Psoas muscle (tissue), 8 donors: ENCODE results near the gene AGBL2. TPM values are rescaled to one million over a fixed set of nuclear protein-coding genes. Genes with fewer than 3 reads are reported as not detected.
A peak's percentile ranks its signal among the peaks of the same experiment; 100 is the strongest.

Source experiments
- ATAC-seq, 4 donors: fragments of 200-7000 bp; cut with Tn5 transposase; one replicate each; pipeline ENCODE4 v1.9.1; 2020; ENCODE audit warnings: moderate library complexity in 3 of 4, mild to moderate bottlenecking in 2 of 4
- DNase-seq, 2 donors: peaks; one replicate each; pipeline ENCODE4 v3.0.0-alpha.2; 2020
- H3K27ac ChIP-seq: fragments of 200-600 bp; one replicate; pipeline ENCODE4 v1.8.0; 2022
- H3K27me3 ChIP-seq, 3 donors: fragments of 200-600 bp in 1 of 3; one replicate each; pipeline versions ENCODE4 v1.6.1 to v1.8.0; 2013 to 2022; ENCODE audit warnings: low read length in 2 of 3, mild to moderate bottlenecking in 2 of 3, moderate library complexity in 1 of 3; ENCODE audit not compliant: insufficient read depth in 3 of 3
- H3K36me3 ChIP-seq, 2 donors: fragments of 200-600 bp in 1 of 2; one replicate each; pipeline versions ENCODE4 v1.6.1 to v1.8.0; 2013 to 2022; ENCODE audit warnings: low read depth in 1 of 2, mild to moderate bottlenecking in 1 of 2, moderate library complexity in 1 of 2; ENCODE audit not compliant: insufficient read depth in 1 of 2
- H3K4me1 ChIP-seq: fragments of 200-600 bp; one replicate; pipeline ENCODE4 v1.8.0; 2022
- H3K4me3 ChIP-seq: fragments of 200-600 bp; one replicate; pipeline ENCODE4 v1.8.0; 2022; ENCODE audit warnings: mild to moderate bottlenecking
- H3K9me3 ChIP-seq: fragments of 200-600 bp; one replicate; pipeline ENCODE4 v1.8.0; 2022
- CTCF ChIP-seq: fragments of 200-600 bp; IDR thresholded peaks from one replicate; pipeline ENCODE4 v1.8.0; 2022; ENCODE audit warnings: antibody characterized with exemption
- WGBS, 3 donors: extraction: QIAGEN DNeasy Blood & Tissue Kit; methylation state at CpG; one replicate each; pipeline versions ENCODE4 v1.1.6 to v1.1.7; 2013; 5-methylcytosine and 5-hydroxymethylcytosine counted together
- intact Hi-C, 2 donors: fragments of 100-400 bp; cut with DNase I; formaldehyde crosslinking; loops; one replicate each; pipeline versions ENCODE4 v1.11.0 to v1.14.2; 2022
- polyA plus RNA-seq, 3 donors: library from polyadenylated mRNA; stranded (reverse); fragments of 200-250 nt; gene quantifications; one replicate each; pipeline ENCODE4 v1.2.3, GENCODE V29; 2013
- total RNA-seq, 4 donors: library from RNA; stranded (reverse); fragmentation: NEBNext Ultra II Directional in 2 of 4; extraction: Animal tissue kit (Norgen Biotek cat#: 25700) in 2 of 4; gene quantifications; one replicate each; pipeline versions ENCODE4 v1.2.1 to v1.2.4, GENCODE V29; 2021 to 2023
- donor health status: healthy with polysubstance abuse.
- donor health status: DM: no; HTN: no; CAD: no; lungs with moderate emphysema.
- donor health status: Bipolar disorder and iron deficiency.
- donor health status: healthy.
- donor health status: DM: yes; HTN: yes; CAD: no.
- donor health status: DM: no; HTN: no; CAD: no.
- donor health status: DM: no; HTN: no; CAD: no.
- donor health status: DM: yes; HTN: yes; CAD: no.

The AGBL2 gene
- total and polyA plus RNA-seq, 7 donors, result 0.04 to 0.76 (median 0.15) TPM; not detected in 2

- DNase-seq (no peak), ATAC-seq (no peak)
- H3K9me3 ChIP-seq, result no peaks in the 10 kb centered on the region
- H3K27ac ChIP-seq, result no peak overlapping the region
- intact Hi-C loops, result loop anchor here (5.0 kb wide), 4 partner anchors 65 to 105 kb away; no protein-coding TSS in a partner anchor
- no peak for TF ChIP-seq CTCF
- 82% methylated on average over 10 of the region's 10 CpGs for WGBS, 3 donors
- no peaks in the 10 kb centered on the region for H3K4me1 ChIP-seq
- no peak overlapping the region for H3K4me3 ChIP-seq
- peaks cover 5 to 99% of the 10 kb centered on the region in 2 donors for H3K36me3 ChIP-seq
- no peaks in the 10 kb centered on the region for H3K27me3 ChIP-seq
Measured at GRCh38 chr11:47732271-47732670, 17.1 kb upstream of the AGBL2 start.

- TF ChIP-seq CTCF, result no peak
- H3K27ac ChIP-seq, result no peak overlapping the region
- no peaks in the 10 kb centered on the region for H3K27me3 ChIP-seq
- no peaks in the 10 kb centered on the region for H3K4me1 ChIP-seq
- H3K9me3 ChIP-seq, result no peaks in the 10 kb centered on the region
- intact Hi-C loops, result loop anchor here (5.0 kb wide), 4 partner anchors 66 to 104 kb away; no protein-coding TSS in a partner anchor
- no peak overlapping the region for H3K4me3 ChIP-seq
- DNase-seq (no peak), ATAC-seq (no peak)
- peaks cover 5 to 99% of the 10 kb centered on the region in 2 donors for H3K36me3 ChIP-seq
- 72 to 80% (median 79%) methylated on average over 6 of the region's 6 CpGs for WGBS, 3 donors
Measured at GRCh38 chr11:47731475-47731874, 16.3 kb upstream of the AGBL2 start.

GRCh38 chr11:47726878-47727514, 11.8 kb upstream of the AGBL2 start:
- 68 to 90% (median 74%) methylated on average over 12 of the region's 12 CpGs for WGBS, 3 donors
- intact Hi-C loops, result no loop called here
- peaks cover 7 to 99% of the 10 kb centered on the region in 2 donors for H3K36me3 ChIP-seq

GRCh38 chr11:47726118-47726442, 10.9 kb upstream of the AGBL2 start:
- Histone ChIP-seq H3K4me3 (no peak overlapping the region), H3K9me3 (no peaks in the 10 kb centered on the region), H3K4me1 (no peaks in the 10 kb centered on the region), H3K27me3 (no peaks in the 10 kb centered on the region), H3K36me3 (peaks cover 6 to 99% of the 10 kb centered on the region in 2 donors), H3K27ac (no peak overlapping the region)
- DNase-seq (no peak), ATAC-seq (no peak)
- TF ChIP-seq CTCF, result no peak
- intact Hi-C loops, result no loop called here
- 92 to 95% (median 93%) methylated on average over 3 of the region's 3 CpGs for WGBS, 3 donors

More at GRCh38 chr11:47726878-47727514, 11.8 kb upstream of the AGBL2 start:
- Histone ChIP-seq H3K27me3 (no peaks in the 10 kb centered on the region), H3K4me1 (no peaks in the 10 kb centered on the region), H3K4me3 (no peak overlapping the region), H3K9me3 (no peaks in the 10 kb centered on the region), H3K27ac (no peak overlapping the region)
- DNase-seq, result peak in 1 of 2 donors; percentile 21
- no peak for TF ChIP-seq CTCF
- ATAC-seq, result no peak
